ENCODE results near the gene VSTM4.

Gene VSTM4

DNA sequence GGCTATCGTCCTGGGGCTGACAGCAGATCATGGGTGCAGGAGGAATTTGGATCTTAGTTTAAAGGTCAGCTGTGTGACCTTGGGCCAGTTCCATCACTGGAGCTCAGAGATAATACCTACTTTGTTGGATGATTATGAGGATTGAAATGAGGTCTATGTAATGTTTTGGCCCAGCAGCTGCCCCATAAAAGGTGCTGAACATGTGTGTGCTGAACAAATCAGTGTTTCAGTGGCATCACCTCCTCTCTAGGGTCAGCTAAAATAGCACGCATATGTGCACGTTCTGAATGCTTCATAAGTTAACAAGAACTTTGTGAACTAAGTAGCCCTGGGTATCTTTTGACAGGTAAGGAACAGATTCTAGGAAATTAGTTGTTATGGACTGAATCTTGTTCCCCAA lies 90.8 kb downstream of the VSTM4 start:
- no peak overlapping the region for H3K4me3 ChIP-seq (ENCODE audit: low read depth, low read length)
- no peak for DNase-seq (ENCODE audit: low read depth)

GRCh38 chr10:49023752-49024151 lies 91.6 kb downstream of the VSTM4 start:
- peak; percentile 10 for DNase-seq (ENCODE audit: low read depth)
- no peak overlapping the region for H3K4me3 ChIP-seq (ENCODE audit: low read depth, low read length)

GRCh38 chr10:49023071-49023470 lies 92.3 kb downstream of the VSTM4 start:
- H3K4me3 ChIP-seq (ENCODE audit: low read depth, low read length), result no peak overlapping the region
- DNase-seq (ENCODE audit: low read depth), result no peak

DNA sequence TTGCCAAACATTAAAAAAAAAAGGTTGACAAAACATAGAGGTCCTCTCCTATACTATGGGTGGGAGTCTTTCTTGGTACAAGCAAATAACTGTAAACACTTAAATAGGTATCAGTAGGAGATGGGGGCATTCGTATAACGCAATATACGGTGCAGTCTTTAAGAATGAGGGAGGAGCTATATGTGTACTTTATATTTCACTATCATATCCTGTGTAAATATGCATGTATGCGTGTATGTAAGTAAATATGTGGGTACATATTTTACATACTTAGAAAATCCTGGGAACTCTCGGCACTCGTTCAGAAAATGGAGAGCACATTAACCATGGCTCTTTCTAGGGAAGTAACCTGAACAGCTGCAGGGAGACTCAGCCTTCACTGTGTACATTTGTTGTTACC lies 93.6 kb downstream of the VSTM4 start:
- no peak for DNase-seq (ENCODE audit: low read depth)
- no peak overlapping the region for H3K4me3 ChIP-seq (ENCODE audit: low read depth, low read length)

DNA sequence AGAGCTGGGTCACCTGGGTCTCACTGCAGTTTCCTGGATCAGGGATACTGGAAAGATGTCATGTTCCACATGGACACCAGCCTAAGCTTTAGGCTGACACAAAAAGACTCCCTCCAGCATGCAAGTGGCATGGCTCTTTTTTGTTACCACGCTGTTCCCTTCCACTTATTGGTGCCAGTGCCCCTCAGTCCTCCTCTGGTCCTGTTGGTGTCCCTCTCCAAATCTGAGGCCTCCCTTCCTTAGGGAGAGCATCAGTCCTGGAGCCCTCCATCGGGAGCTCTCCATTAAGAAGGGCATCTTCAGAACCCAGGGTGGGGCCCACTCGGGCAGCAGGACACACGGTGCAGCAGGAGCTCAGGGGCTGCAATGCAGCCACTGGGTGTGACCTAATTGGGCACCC lies 99.6 kb downstream of the VSTM4 start:
- DNase-seq (ENCODE audit: low read depth), result no peak
- H3K4me3 ChIP-seq (ENCODE audit: low read depth, low read length), result no peak overlapping the region

- DNase-seq (ENCODE audit: low read depth), result no peak
- H3K4me3 ChIP-seq (ENCODE audit: low read depth, low read length), result no peak overlapping the region
Measured at GRCh38 chr10:49012603-49013002, 102.7 kb downstream of the VSTM4 start.

DNA sequence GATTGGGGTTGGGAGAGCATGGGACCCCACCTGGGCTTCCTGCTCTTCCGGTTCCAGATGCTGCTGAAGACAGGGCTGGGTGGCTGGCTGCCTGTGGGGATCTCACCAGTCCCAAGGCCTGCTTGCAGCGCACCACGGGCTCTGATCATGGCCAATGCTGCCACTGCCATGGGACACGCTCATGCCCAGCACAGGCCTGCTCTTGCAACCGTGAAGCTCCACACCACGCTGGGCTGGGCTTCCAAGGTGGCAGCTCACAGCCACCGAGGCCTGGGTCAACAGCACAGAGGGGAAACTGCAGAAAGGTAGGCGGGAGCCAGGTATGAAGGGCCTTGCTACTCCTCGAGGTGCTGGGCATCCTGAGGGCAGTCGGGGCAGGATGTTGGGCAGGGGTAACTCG lies 103.6 kb downstream of the VSTM4 start:
- no peak for DNase-seq (ENCODE audit: low read depth)
- H3K4me3 ChIP-seq (ENCODE audit: low read depth, low read length), result no peak overlapping the region

- H3K4me3 ChIP-seq (ENCODE audit: low read depth, low read length), result no peak overlapping the region
- DNase-seq (ENCODE audit: low read depth), result no peak
Measured at GRCh38 chr10:49010865-49011264, 104.5 kb downstream of the VSTM4 start.

- no peak overlapping the region for H3K4me3 ChIP-seq (ENCODE audit: low read depth, low read length)
- no peak for DNase-seq (ENCODE audit: low read depth)
Measured at GRCh38 chr10:49010295-49010694, 105.0 kb downstream of the VSTM4 start.

DNA sequence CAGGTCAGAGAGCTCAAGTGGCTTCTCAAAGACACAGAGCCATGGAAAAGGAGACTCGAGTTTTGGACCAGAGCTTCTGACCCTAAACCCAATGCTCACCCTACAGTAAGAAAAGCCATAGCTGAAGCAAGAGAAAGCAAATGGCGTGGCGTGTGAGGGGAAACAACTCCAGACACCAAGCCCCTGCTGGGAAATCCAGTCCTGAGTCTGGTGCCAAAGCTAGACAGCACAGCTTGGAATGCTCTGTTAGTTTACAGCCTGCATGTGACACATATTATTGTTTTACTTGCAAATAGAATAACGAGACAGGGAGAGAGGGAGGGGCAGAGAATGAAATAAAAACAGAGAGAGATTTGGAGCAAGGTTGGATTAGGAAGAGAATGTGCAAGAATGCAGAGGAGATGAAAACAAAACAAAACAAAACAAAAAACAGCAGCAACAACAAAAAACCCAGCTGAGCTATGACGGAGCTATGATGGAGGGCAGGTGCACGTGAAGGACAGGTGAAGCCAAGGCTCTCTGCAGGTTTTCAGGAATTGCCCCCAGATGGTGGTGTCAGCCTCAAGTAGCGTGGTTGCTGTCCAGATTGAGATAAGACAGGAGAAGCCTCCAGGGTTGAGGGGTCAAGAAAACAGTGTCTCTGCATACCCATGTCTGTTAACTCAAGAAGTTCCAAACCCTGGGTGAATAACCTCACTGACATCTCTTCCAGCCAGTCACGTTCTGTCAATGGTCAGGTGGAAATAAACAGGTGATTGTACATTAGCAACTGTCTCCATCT lies 105.9 kb downstream of the VSTM4 start:
- H3K4me3 ChIP-seq (ENCODE audit: low read depth, low read length), result no peak overlapping the region
- DNase-seq (ENCODE audit: low read depth), result no peak

- no peak overlapping the region for H3K4me3 ChIP-seq (ENCODE audit: low read depth, low read length)
- DNase-seq (ENCODE audit: low read depth), result no peak
Measured at GRCh38 chr10:49008505-49009198, 106.7 kb downstream of the VSTM4 start.

DNA sequence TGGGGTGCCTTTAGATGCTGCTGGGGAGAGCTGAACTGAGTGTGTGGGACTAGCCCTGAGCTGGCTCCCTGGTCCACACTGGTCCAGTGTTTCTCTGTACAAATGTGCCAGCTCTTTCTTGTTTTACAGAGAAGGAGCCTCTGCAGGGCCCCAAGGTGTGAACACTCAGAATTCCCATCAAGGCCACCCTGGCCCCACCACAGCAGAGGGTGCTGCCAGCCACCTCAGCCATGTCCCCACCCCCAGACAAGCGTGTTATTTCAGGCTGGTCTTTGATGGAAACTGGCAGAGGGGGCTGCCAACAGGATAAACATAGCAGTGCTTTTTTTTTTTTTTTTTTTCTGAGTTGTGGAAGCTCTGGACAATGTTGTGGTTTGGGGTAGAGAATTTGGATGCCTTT lies 107.2 kb downstream of the VSTM4 start:
- no peak overlapping the region for H3K4me3 ChIP-seq (ENCODE audit: low read depth, low read length)
- no peak for DNase-seq (ENCODE audit: low read depth)

DNA sequence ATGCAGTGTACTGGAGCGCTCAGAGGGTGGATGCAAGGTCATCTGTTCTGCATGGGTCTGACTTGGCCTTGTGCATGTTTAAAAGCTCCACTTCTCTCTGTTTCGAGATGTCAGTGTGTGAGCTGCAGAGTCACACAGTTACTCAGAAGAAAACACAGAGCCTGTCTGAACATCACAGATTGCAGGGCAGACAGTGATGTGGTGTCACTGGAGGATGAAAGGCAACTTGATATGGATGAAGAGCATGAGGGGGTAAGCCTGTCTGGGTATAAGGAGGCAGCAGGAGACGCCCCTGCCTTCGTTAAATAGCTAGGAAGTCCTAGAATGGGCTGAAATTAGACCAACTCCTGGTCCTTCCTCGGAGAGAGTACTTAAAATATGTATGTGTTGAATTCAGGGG lies 108.2 kb downstream of the VSTM4 start:
- no peak for DNase-seq (ENCODE audit: low read depth)
- no peak overlapping the region for H3K4me3 ChIP-seq (ENCODE audit: low read depth, low read length)

GRCh38 chr10:49005270-49005669 lies 110.1 kb downstream of the VSTM4 start:
- no peak overlapping the region for H3K4me3 ChIP-seq (ENCODE audit: low read depth, low read length)
- no peak for DNase-seq (ENCODE audit: low read depth)

DNA sequence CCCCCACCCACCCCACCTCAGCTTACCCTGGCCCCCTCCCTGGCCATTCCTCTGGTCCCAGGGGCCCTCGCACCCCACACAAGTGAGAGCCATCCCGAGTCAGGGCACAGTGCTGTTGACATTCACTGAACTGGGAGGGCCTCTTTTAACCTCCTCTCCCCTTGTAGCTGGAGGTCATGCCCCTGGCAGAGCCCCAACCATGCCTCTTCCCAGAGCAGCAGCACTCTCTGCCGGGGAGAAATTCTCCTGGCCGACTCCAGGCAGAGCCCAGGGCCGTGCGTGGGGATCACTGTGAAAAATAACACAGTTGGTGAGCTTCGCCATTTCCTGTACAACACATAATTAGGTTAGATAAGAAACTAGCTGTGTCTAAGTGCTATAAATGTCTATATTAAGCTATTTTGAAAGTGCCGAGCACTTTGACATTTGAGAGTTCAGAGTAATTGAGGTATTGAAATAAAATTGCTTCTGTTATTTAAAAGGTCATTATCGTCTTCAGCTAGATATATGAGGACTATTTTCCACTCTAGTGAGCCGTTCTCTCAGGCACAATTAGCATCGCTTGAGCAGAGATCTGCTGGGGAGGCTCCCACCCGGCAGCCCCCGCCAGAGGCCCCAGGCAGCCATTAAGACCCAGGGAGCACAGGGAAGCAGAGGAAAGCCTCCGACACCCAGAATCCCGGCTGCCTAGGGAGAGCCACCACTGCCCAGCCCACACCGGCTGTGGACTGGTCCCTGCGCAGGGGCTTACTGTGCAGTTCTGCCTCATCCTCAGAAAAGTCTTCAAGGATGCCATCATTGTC lies 113.3 kb downstream of the VSTM4 start:
- DNase-seq (ENCODE audit: low read depth), result no peak

DNA sequence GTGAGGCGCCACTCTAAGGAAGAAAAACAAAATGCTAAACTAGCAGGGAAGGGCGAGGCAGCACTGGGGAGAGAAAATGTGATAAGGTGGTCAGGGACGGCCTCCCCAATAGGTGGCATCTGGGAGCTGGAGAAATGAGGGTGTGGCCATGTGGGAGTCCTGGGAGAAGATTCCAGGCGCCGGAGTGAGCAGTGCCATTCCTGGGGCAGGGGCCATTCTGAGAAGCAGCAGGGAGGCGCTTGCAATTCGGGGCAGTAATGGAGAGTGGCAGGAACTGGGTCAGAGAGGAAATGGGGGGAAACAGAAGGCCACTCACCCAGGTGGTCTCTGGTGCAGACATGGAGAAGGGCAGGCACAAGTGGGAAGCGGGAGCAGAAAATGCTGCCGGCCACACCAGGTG lies 113.9 kb downstream of the VSTM4 start:
- DNase-seq (ENCODE audit: low read depth), result no peak
- no peak overlapping the region for H3K4me3 ChIP-seq (ENCODE audit: low read depth, low read length)

More for the DNA sequence above, 113.3 kb downstream of the VSTM4 start:
- H3K4me3 ChIP-seq (ENCODE audit: low read depth, low read length), result no peak overlapping the region

DNA sequence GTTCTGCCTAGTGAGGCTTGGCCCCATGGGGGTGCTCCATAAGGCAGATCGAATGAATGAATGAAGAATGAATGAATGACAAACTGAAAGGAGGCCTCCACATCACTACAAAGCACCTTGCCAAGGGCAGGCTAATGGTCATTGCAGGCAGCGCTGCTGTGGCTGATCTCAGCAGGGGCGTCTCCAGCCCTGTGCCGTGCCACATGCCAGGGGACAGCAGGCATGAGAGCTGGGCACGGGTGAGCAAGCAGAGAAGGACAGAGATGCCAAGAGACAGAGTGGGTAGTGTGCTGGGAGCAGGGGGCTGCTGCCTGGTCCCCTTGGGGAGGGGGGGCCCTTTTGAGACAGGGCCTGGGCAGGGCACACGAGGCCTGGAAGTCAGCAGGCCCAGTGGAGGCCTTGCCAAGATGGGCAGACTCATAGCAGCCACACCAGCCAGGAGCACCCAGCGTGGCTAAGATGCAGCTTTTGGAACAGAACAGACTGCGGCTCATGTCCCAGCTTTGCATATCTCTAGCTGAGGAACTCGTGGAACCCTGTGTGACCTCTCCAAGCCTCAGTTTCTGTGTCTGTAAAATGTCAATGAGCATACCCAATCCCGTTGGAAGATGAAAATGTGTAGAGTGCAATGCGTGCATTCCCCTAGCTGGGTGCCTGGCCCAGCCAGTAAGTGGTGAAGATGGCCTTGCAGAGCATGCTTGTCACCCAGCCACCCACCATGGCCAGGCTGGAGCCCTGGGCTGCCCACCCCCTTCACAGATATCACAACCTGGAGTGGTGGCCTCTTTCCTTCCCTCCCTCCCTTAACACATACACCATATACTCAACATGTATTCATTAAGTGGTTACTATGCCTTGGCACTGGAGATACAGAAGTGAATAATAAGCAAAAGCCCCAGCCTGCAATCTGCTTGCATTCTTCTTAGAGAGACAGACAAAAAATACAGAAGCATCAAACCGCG lies 114.6 kb downstream of the VSTM4 start:
- no peak overlapping the region for H3K4me3 ChIP-seq (ENCODE audit: low read depth, low read length)
- no peak for DNase-seq (ENCODE audit: low read depth)

DNA sequence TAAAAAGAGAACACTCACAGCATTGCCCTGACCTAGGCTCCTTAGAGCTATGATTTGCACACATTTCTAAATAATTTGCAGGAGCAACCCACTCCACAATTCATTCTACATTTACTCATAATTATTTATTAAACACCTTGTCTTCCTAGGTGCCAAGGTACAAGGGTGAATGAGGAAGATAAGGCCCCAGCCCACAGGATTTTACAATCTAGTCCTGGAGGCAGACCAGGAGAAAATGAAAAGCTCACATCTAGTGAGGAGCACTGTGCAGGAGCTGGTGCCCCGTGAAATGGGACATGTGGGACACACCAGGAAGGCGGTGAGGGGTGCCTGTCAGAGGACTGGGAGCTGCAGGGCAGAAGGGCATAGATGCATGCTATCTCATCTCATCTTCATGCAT lies 116.0 kb downstream of the VSTM4 start:
- H3K4me3 ChIP-seq (ENCODE audit: low read depth, low read length), result no peak overlapping the region
- no peak for DNase-seq (ENCODE audit: low read depth)

DNA sequence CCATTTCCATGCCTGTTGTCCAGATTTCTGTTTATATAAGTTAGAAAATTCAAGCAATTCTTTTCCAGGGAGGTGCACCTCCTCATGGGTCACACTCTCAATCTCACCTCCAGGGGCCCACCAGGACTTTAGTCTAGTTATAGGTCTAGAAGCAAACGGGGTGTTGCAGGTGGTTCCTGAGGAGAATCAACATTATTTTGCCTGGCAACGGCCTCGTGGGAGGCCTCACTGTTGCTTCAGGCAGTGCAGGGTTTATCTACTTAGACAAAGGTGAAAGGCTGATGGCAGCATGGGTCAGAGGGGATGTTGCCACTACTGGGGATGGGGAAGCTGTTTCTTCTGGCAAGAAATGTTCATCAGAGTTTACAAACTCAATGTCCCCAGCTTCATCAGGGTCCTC lies 119.0 kb downstream of the VSTM4 start:
- H3K4me3 ChIP-seq (ENCODE audit: low read depth, low read length), result no peak overlapping the region

More for the DNA sequence above, 119.0 kb downstream of the VSTM4 start:
- DNase-seq (ENCODE audit: low read depth), result no peak

Data from skeletal muscle cell (primary cell).